K562 (cell line): ENCODE results near the gene OSBPL7.

Experiments used
- CTCF ChIP-seq, 3 experiments: IDR thresholded peaks in 2 of 3; conservative IDR thresholded peaks in 1 of 3; 2 replicates each; pipeline ENCODE4 v1.5.1; 2011 to 2012; ENCODE audit warnings: low read length in 3 of 3, mild to moderate bottlenecking in 3 of 3, control low read depth in 2 of 3, improper control_type of control experiment in 1 of 3, inconsistent platforms in 1 of 3, low read depth in 1 of 3, mixed read lengths in 1 of 3, moderate library complexity in 1 of 3; ENCODE audit not compliant: insufficient read depth in 2 of 3
- EP300 ChIP-seq: IDR thresholded peaks from 2 replicates; pipeline ENCODE4 v1.6.1; 2012; ENCODE audit warnings: low read length, improper control_type of control experiment
- EZH2 ChIP-seq: IDR thresholded peaks from 2 replicates; pipeline ENCODE4 v1.6.1; 2012; ENCODE audit warnings: low read depth, mild to moderate bottlenecking, inconsistent platforms, low read length, borderline replicate concordance
- FOXM1 ChIP-seq, 2 experiments: fragments of 450-650 bp in 1 of 2; sonication (generic) in 1 of 2; formaldehyde crosslinking in 1 of 2; IDR thresholded peaks; 2 replicates each; pipeline versions ENCODE4 v1.6.1 to v1.9.0; 2017 to 2022; ENCODE audit warnings: low read depth in 2 of 2, mild to moderate bottlenecking in 2 of 2, missing genetic modification reagents in 1 of 2, moderate library complexity in 1 of 2
- KLF10 ChIP-seq: fragments of 250-450 bp; sonication (Bioruptor Pico); IDR thresholded peaks from 2 replicates; pipeline ENCODE4 v1.6.1; 2021; ENCODE audit warnings: matching md5 sums
- MCM5 ChIP-seq: fragments of 450-650 bp; IDR thresholded peaks from 2 replicates; pipeline ENCODE4 v1.6.1; 2016; ENCODE audit warnings: low read depth
- NFXL1 ChIP-seq: fragments of 450-650 bp; formaldehyde crosslinking; IDR thresholded peaks from 2 replicates; pipeline ENCODE4 v1.4.0; 2021; ENCODE audit warnings: mild to moderate bottlenecking
- RBM25 ChIP-seq: fragments of 200-400 bp; formaldehyde crosslinking; IDR thresholded peaks from 2 replicates; pipeline ENCODE4 v1.6.1; 2018; ENCODE audit warnings: low read length, low read depth, moderate library complexity; ENCODE audit not compliant: severe bottlenecking
- TARDBP ChIP-seq: fragments of 450-650 bp; IDR thresholded peaks from 2 replicates; pipeline ENCODE4 v1.6.1; 2016
- TCF7 ChIP-seq: sonication (generic); IDR thresholded peaks from 2 replicates; pipeline ENCODE4 v1.6.1; 2016; ENCODE audit warnings: antibody characterized with exemption, borderline replicate concordance
- ZFX ChIP-seq: sonication (generic); formaldehyde crosslinking; IDR thresholded peaks from 2 replicates; pipeline ENCODE4 v1.8.0; 2022; ENCODE audit warnings: mild to moderate bottlenecking, missing genetic modification reagents, moderate library complexity
- ZNF253 ChIP-seq: fragments of 250-450 bp; sonication (Bioruptor Pico); conservative IDR thresholded peaks from 2 replicates; pipeline ENCODE4 v1.6.1; 2021; ENCODE audit warnings: mild to moderate bottlenecking
- TF ChIP-seq, protein P1 (sequence below): sonication (generic); formaldehyde crosslinking; IDR thresholded peaks from 2 replicates; pipeline ENCODE4 v1.5.0; 2020; ENCODE audit warnings: missing genetic modification reagents
- TF ChIP-seq, protein P2 (sequence below): sonication (generic); formaldehyde crosslinking; IDR thresholded peaks from 2 replicates; pipeline ENCODE4 v1.8.0; 2022; ENCODE audit warnings: mild to moderate bottlenecking, missing genetic modification reagents

DNA sequence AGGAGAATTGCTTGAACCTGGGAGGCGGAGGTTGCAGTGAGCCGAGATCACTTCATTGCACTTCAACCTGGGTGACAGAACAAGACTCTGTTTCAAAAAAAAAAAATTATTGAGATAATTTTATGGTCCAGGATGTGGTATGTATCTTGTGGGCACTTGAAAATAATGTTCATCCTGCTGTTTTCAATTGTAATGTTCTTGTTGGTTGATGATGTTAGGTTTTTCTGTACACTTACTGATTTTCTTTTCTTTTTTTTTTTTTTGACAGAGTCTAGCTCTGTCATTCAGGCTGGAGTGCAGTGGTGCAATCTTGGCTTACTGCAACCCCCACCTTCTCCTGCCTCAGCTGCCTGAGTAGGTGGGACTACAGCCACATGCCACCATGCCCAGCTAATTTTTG is 58.9 kb downstream of the OSBPL7 start:
- TF ChIP-seq, protein P1, sequence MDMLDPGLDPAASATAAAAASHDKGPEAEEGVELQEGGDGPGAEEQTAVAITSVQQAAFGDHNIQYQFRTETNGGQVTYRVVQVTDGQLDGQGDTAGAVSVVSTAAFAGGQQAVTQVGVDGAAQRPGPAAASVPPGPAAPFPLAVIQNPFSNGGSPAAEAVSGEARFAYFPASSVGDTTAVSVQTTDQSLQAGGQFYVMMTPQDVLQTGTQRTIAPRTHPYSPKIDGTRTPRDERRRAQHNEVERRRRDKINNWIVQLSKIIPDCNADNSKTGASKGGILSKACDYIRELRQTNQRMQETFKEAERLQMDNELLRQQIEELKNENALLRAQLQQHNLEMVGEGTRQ (CRISPR knock-in tag) = no peak
- TF ChIP-seq EP300 (no peak), CTCF (IDR thresholded peaks at IDR 0.05 in 2 of 3, conservative IDR thresholded peaks at IDR 0.05 in 1 of 3; ENCODE audit: insufficient read depth in 2 of 3, low read depth in 1 of 3, low read length in 3 of 3) (no peak), ZFX (CRISPR knock-in tag) (no peak), TARDBP (no peak), EZH2 (no peak), TCF7 (no peak), MCM5 (no peak), KLF10 (CRISPR knock-in tag) (no peak), RBM25 (no peak), FOXM1 (IDR thresholded peaks at IDR 0.05; ENCODE audit: low read depth) (no peak), FOXM1 (CRISPR knock-in tag; IDR thresholded peaks at IDR 0.05; ENCODE audit: low read depth) (no peak), ZNF253 (CRISPR knock-in tag) (no peak), NFXL1 (CRISPR knock-in tag) (no peak)
- TF ChIP-seq, protein P2, sequence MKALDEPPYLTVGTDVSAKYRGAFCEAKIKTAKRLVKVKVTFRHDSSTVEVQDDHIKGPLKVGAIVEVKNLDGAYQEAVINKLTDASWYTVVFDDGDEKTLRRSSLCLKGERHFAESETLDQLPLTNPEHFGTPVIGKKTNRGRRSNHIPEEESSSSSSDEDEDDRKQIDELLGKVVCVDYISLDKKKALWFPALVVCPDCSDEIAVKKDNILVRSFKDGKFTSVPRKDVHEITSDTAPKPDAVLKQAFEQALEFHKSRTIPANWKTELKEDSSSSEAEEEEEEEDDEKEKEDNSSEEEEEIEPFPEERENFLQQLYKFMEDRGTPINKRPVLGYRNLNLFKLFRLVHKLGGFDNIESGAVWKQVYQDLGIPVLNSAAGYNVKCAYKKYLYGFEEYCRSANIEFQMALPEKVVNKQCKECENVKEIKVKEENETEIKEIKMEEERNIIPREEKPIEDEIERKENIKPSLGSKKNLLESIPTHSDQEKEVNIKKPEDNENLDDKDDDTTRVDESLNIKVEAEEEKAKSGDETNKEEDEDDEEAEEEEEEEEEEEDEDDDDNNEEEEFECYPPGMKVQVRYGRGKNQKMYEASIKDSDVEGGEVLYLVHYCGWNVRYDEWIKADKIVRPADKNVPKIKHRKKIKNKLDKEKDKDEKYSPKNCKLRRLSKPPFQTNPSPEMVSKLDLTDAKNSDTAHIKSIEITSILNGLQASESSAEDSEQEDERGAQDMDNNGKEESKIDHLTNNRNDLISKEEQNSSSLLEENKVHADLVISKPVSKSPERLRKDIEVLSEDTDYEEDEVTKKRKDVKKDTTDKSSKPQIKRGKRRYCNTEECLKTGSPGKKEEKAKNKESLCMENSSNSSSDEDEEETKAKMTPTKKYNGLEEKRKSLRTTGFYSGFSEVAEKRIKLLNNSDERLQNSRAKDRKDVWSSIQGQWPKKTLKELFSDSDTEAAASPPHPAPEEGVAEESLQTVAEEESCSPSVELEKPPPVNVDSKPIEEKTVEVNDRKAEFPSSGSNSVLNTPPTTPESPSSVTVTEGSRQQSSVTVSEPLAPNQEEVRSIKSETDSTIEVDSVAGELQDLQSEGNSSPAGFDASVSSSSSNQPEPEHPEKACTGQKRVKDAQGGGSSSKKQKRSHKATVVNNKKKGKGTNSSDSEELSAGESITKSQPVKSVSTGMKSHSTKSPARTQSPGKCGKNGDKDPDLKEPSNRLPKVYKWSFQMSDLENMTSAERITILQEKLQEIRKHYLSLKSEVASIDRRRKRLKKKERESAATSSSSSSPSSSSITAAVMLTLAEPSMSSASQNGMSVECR (CRISPR knock-in tag) = no peak
